Panc1 (cell line): ENCODE results near the gene MRPL40. TPM values are rescaled to one million over a fixed set of nuclear protein-coding genes. Genes with fewer than 3 reads are reported as not detected.

ENCODE experiments used
- ATAC-seq: fragments of 200-7000 bp; cut with Tn5 transposase; 2 replicates; pipeline ENCODE4 v1.9.1; 2020; ENCODE audit warnings: mild to moderate bottlenecking, moderate library complexity
- BruUV-seq: library from RNA; stranded (reverse); fragments of 400-500 nt; replicated peaks from 2 replicates; lab custom pipeline; 2021; lab: Mats Ljungman, UMichigan
- CTCF ChIA-PET: fragments of 300-600 bp; sonication (Branson Sonifier 250); formaldehyde crosslinking; loops from one replicate; lab custom pipeline; 2022; ENCODE audit warnings: antibody characterized with exemption; lab: Charles Lee
- POLR2A ChIA-PET: fragments of 300-600 bp; sonication (Branson Sonifier 250); formaldehyde crosslinking; loops from one replicate; lab custom pipeline; 2022; ENCODE audit warnings: antibody characterized with exemption; lab: Charles Lee
- DNase-seq: peaks from one replicate; pipeline ENCODE4 v3.0.0-alpha.2; 2010; ENCODE audit warnings: low read depth, low spot score
- H3K27ac ChIP-seq: 2 replicates; pipeline ENCODE4 v1.5.1; 2011; ENCODE audit warnings: mild to moderate bottlenecking, low read length, inconsistent platforms
- H3K27me3 ChIP-seq: fragments of 200-500 bp; sonication (Bioruptor generic); 2 replicates; pipeline ENCODE4 v1.6.0; 2014; ENCODE audit warnings: low read length, inconsistent platforms; ENCODE audit not compliant: control insufficient read depth, insufficient read depth
- H3K36me3 ChIP-seq: fragments of 200-500 bp; sonication (Bioruptor generic); 2 replicates; pipeline ENCODE4 v1.5.1; 2014; ENCODE audit warnings: inconsistent platforms, mild to moderate bottlenecking, low read length, moderate library complexity; ENCODE audit not compliant: control insufficient read depth, insufficient read depth
- H3K4me1 ChIP-seq: 2 replicates; pipeline ENCODE4 v1.5.1; 2011; ENCODE audit warnings: inconsistent platforms, mild to moderate bottlenecking, low read length, moderate library complexity; ENCODE audit not compliant: control insufficient read depth, insufficient read depth
- H3K4me3 ChIP-seq, 2 experiments: 2 replicates each; pipeline ENCODE4 v1.5.1; 2011 to 2012; ENCODE audit warnings: low read depth in 2 of 2, low read length in 2 of 2, mild to moderate bottlenecking in 2 of 2, inconsistent platforms in 1 of 2, moderate library complexity in 1 of 2
- H3K9me3 ChIP-seq: fragments of 200-500 bp; sonication (Bioruptor generic); 2 replicates; pipeline ENCODE4 v1.5.1; 2014; ENCODE audit warnings: low read depth, mild to moderate bottlenecking, inconsistent platforms, low read length, moderate library complexity; ENCODE audit not compliant: control insufficient read depth, insufficient read depth
- POLR2AphosphoS5 ChIP-seq: IDR thresholded peaks from 2 replicates; pipeline ENCODE4 v1.6.1; 2012; ENCODE audit warnings: mild to moderate bottlenecking, low read depth, low read length, moderate library complexity
- SIN3A ChIP-seq: IDR thresholded peaks from 2 replicates; pipeline ENCODE4 v1.6.1; 2012; ENCODE audit warnings: low read depth, mild to moderate bottlenecking, low read length, moderate library complexity, borderline replicate concordance; ENCODE audit not compliant: insufficient read depth
- TCF7L2 ChIP-seq: IDR thresholded peaks from 2 replicates; pipeline ENCODE4 v1.6.1; 2011; ENCODE audit warnings: mild to moderate bottlenecking, low read depth, low read length, inconsistent platforms
- in situ Hi-C: cut with HindIII; loops from 2 replicates; pipeline ENCODE4 v1.10.0; 2016; ENCODE audit warnings: low sequenced_read_pairs, low pct_unique_long_range_greater_than_20kb
- intact Hi-C: fragments of 100-400 bp; cut with micrococcal nuclease; formaldehyde crosslinking; loops from one replicate; pipeline ENCODE4 v1.10.0; 2022; ENCODE audit not compliant: unreplicated experiment
- total RNA-seq: library from RNA; stranded (reverse); gene quantifications from one replicate; pipeline ENCODE4 v1.2.1, GENCODE V29; 2021; ENCODE audit not compliant: unreplicated experiment
- TF ChIP-seq, protein P1 (sequence below), 2 experiments: IDR thresholded peaks; 2 replicates each; pipeline ENCODE4 v1.6.1; 2011 to 2012; ENCODE audit warnings: low read depth in 2 of 2, control low read depth in 1 of 2, low read length in 1 of 2, mild to moderate bottlenecking in 1 of 2, moderate library complexity in 1 of 2; ENCODE audit not compliant: insufficient read depth in 1 of 2
- TF ChIP-seq, protein P2 (sequence below): fragments of 450-650 bp; IDR thresholded peaks from 2 replicates; pipeline ENCODE4 v1.5.1; 2017; ENCODE audit warnings: mild to moderate bottlenecking

Gene MRPL40
- total RNA-seq, 1 experiment from 2014 or later: 36.3 TPM

DNA sequence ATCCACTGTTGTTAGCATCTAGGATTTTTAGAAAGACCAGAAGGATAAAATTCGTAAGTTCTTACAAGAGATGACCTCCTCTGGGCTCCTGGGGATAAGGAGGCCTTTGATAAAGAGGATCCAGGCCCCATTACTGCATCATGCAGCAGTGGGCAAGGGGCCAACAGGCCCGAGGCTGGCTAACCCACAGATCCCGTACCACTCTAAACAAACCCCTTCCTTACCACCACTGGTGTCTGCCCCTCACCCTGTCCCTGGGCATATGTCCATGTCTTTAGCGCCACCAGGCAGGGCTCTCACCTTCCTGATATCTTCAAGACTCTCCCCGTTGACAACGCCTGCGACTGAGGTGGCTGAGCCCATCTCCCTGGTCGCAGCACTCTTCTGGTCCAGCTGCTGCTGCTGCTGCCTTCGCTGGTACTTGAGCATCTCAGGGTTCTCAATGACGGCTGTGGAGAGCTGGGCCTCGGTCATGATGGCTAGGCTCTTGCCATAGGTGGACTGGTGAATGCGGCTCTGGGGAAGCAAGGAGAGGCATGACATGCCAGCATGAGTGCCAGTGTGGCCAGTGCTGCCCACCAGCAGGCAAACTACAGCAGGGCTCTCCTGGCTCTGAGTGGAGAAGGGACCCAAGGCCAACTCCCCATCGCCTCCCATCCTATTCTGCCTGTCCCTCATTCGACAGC is 47.0 kb upstream of the MRPL40 start:
- Histone ChIP-seq H3K27ac (no peak overlapping the region), H3K9me3 (no peaks in the 10 kb centered on the region), H3K4me3 (no peak overlapping the region), H3K36me3 (peaks cover 16% of the 10 kb centered on the region), H3K27me3 (no peaks in the 10 kb centered on the region), H3K4me1 (no peaks in the 10 kb centered on the region)
- in situ Hi-C loops: no loop called here
- DNase-seq: no peak
- BruUV-seq: no TSS peak
- ATAC-seq: no peak
- ChIA-PET CTCF (no interaction called here), POLR2A (no interaction called here)
- intact Hi-C loops: no loop called here
- TF ChIP-seq SIN3A (no peak), POLR2AphosphoS5 (no peak), TCF7L2 (no peak)
- TF ChIP-seq, protein P1, sequence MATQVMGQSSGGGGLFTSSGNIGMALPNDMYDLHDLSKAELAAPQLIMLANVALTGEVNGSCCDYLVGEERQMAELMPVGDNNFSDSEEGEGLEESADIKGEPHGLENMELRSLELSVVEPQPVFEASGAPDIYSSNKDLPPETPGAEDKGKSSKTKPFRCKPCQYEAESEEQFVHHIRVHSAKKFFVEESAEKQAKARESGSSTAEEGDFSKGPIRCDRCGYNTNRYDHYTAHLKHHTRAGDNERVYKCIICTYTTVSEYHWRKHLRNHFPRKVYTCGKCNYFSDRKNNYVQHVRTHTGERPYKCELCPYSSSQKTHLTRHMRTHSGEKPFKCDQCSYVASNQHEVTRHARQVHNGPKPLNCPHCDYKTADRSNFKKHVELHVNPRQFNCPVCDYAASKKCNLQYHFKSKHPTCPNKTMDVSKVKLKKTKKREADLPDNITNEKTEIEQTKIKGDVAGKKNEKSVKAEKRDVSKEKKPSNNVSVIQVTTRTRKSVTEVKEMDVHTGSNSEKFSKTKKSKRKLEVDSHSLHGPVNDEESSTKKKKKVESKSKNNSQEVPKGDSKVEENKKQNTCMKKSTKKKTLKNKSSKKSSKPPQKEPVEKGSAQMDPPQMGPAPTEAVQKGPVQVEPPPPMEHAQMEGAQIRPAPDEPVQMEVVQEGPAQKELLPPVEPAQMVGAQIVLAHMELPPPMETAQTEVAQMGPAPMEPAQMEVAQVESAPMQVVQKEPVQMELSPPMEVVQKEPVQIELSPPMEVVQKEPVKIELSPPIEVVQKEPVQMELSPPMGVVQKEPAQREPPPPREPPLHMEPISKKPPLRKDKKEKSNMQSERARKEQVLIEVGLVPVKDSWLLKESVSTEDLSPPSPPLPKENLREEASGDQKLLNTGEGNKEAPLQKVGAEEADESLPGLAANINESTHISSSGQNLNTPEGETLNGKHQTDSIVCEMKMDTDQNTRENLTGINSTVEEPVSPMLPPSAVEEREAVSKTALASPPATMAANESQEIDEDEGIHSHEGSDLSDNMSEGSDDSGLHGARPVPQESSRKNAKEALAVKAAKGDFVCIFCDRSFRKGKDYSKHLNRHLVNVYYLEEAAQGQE (IDR thresholded peaks at IDR 0.05; ENCODE audit: insufficient read depth in 1 of 2, low read depth in 2 of 2, low read length in 1 of 2): no peak
- TF ChIP-seq, protein P2, sequence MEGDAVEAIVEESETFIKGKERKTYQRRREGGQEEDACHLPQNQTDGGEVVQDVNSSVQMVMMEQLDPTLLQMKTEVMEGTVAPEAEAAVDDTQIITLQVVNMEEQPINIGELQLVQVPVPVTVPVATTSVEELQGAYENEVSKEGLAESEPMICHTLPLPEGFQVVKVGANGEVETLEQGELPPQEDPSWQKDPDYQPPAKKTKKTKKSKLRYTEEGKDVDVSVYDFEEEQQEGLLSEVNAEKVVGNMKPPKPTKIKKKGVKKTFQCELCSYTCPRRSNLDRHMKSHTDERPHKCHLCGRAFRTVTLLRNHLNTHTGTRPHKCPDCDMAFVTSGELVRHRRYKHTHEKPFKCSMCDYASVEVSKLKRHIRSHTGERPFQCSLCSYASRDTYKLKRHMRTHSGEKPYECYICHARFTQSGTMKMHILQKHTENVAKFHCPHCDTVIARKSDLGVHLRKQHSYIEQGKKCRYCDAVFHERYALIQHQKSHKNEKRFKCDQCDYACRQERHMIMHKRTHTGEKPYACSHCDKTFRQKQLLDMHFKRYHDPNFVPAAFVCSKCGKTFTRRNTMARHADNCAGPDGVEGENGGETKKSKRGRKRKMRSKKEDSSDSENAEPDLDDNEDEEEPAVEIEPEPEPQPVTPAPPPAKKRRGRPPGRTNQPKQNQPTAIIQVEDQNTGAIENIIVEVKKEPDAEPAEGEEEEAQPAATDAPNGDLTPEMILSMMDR: no peak

DNA sequence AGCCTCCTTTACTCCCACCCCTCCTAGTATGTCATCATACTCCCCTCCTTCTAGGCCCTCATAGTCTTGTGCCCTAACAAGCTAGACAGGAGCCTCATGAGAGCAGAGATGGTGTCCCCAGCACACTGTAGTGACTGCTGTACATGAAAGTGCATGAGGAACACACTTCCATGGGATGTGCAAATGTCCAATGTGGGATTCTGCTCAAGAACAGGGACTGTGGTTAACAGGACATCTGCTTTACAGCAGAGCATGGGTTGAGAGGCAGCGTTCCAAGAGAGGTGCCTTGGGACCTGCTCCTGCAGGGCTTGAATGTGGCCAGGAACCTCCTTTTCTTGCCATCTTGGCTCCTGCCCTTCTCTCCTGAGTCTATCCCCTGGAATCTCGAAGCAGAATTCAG is 46.1 kb upstream of the MRPL40 start:
- DNase-seq: no peak
- no peaks in the 10 kb centered on the region for H3K27me3 ChIP-seq
- CTCF ChIA-PET: no interaction called here
- TF ChIP-seq TCF7L2: no peak
- TF ChIP-seq SIN3A: no peak
- TF ChIP-seq, protein P1 (IDR thresholded peaks at IDR 0.05; ENCODE audit: insufficient read depth in 1 of 2, low read depth in 2 of 2, low read length in 1 of 2): no peak
- TF ChIP-seq POLR2AphosphoS5: no peak
- TF ChIP-seq, protein P2: no peak
- H3K27ac ChIP-seq: no peak overlapping the region
- H3K4me1 ChIP-seq: no peaks in the 10 kb centered on the region
- H3K9me3 ChIP-seq: no peaks in the 10 kb centered on the region
- ATAC-seq: no peak
- intact Hi-C loops: no loop called here
- POLR2A ChIA-PET: no interaction called here
- in situ Hi-C loops: no loop called here
- H3K4me3 ChIP-seq: no peak overlapping the region
- no TSS peak for BruUV-seq
- H3K36me3 ChIP-seq: peaks cover 15% of the 10 kb centered on the region
